Stimulated activated CD8-positive, alpha-beta memory T cell treated with anti-CD3 and anti-CD28 coated beads, Interleukin-4, amount 100 ng/mL, for 1 hour (primary cell): ENCODE data around the gene CALD1.

Source experiments
- DNase-seq, 2 donors: peaks; one replicate each; pipeline ENCODE4 v3.0.0-alpha.2; 2020; ENCODE audit warnings: low read depth in 2 of 2, low spot score in 1 of 2

Gene CALD1

GRCh38 chr7:134787720-134788119 lies 8.3 kb downstream of the CALD1 start:
- no peak for DNase-seq

- DNase-seq: no peak
These were observed 8.8 kb downstream of the CALD1 start for GRCh38 chr7:134788191-134788590.

- no peak for DNase-seq
These were observed 10.7 kb downstream of the CALD1 start for GRCh38 chr7:134789967-134790685.

GRCh38 chr7:134792968-134793367 lies 13.5 kb downstream of the CALD1 start:
- no peak for DNase-seq

GRCh38 chr7:134795231-134795630 lies 15.8 kb downstream of the CALD1 start:
- no peak for DNase-seq

- no peak for DNase-seq
These were observed 18.7 kb downstream of the CALD1 start for GRCh38 chr7:134798155-134798554.

- DNase-seq: no peak
These were observed 19.9 kb downstream of the CALD1 start for GRCh38 chr7:134799377-134799776.

GRCh38 chr7:134802762-134803161 lies 23.3 kb downstream of the CALD1 start:
- no peak for DNase-seq

- DNase-seq: no peak
These were observed 24.9 kb downstream of the CALD1 start for GRCh38 chr7:134804351-134804750.

GRCh38 chr7:134804854-134805253 lies 25.4 kb downstream of the CALD1 start:
- no peak for DNase-seq

GRCh38 chr7:134806197-134806596 lies 26.8 kb downstream of the CALD1 start:
- no peak for DNase-seq

GRCh38 chr7:134809616-134810015 lies 30.2 kb downstream of the CALD1 start:
- no peak for DNase-seq

GRCh38 chr7:134811765-134812164 lies 32.3 kb downstream of the CALD1 start:
- DNase-seq: no peak

GRCh38 chr7:134813663-134814396 lies 34.4 kb downstream of the CALD1 start:
- DNase-seq: no peak

GRCh38 chr7:134814730-134815364 lies 35.4 kb downstream of the CALD1 start:
- DNase-seq: no peak

- no peak for DNase-seq
These were observed 39.3 kb downstream of the CALD1 start for GRCh38 chr7:134818613-134819345.

- DNase-seq: no peak
These were observed 40.0 kb downstream of the CALD1 start for GRCh38 chr7:134819401-134819800.

- DNase-seq: no peak
These were observed 40.9 kb downstream of the CALD1 start for GRCh38 chr7:134820295-134820694.

GRCh38 chr7:134820778-134821177 lies 41.3 kb downstream of the CALD1 start:
- DNase-seq: no peak

- DNase-seq: no peak
These were observed 44.0 kb downstream of the CALD1 start for GRCh38 chr7:134823400-134823799.

GRCh38 chr7:134825666-134826065 lies 46.2 kb downstream of the CALD1 start:
- DNase-seq: no peak

GRCh38 chr7:134826105-134826504 lies 46.7 kb downstream of the CALD1 start:
- DNase-seq: no peak
